IMR-90 (cell line): ENCODE data around the gene MGAT5. TPM values are rescaled to one million over a fixed set of nuclear protein-coding genes. Genes with fewer than 3 reads are reported as not detected.

Experiments
- ATAC-seq: fragments of 200-7000 bp; cut with Tn5 transposase; 2 replicates; pipeline ENCODE4 v1.9.1; 2020; ENCODE audit warnings: low read depth, mild to moderate bottlenecking, moderate library complexity
- BruUV-seq: library from RNA; stranded (reverse); fragments of 400-500 nt; replicated peaks from 2 replicates; lab custom pipeline; 2021; lab: Mats Ljungman, UMichigan
- CTCF ChIA-PET: fragments of 300-600 bp; formaldehyde crosslinking; extraction: SDS; loops from one replicate; lab custom pipeline; 2021; ENCODE audit warnings: antibody characterized with exemption; lab: Yijun Ruan, JAX
- POLR2A ChIA-PET: fragments of 300-600 bp; sonication (Branson Sonifier 250); formaldehyde crosslinking; loops from one replicate; lab custom pipeline; 2022; ENCODE audit warnings: antibody characterized with exemption; ENCODE audit not compliant: unreplicated experiment; lab: Charles Lee
- DNase-seq: peaks from one replicate; pipeline ENCODE4 v3.0.0; 2013
- H2AFZ ChIP-seq: replicated peaks from 2 replicates; pipeline ENCODE3; 2013; ENCODE audit warnings: low read length, mild to moderate bottlenecking; ENCODE audit not compliant: poor library complexity
- H2AK5ac ChIP-seq: 2 replicates; pipeline ENCODE4 v1.6.1; 2013; ENCODE audit warnings: low read depth, low read length, inconsistent platforms
- H2AK9ac ChIP-seq: replicated peaks from 2 replicates; pipeline ENCODE3; 2013; ENCODE audit warnings: mild to moderate bottlenecking, low read depth, low read length, moderate library complexity; ENCODE audit not compliant: poor library complexity
- H2BK120ac ChIP-seq: 2 replicates; pipeline ENCODE4 v1.6.1; 2013; ENCODE audit warnings: low read depth, low read length, inconsistent platforms
- H2BK15ac ChIP-seq: 3 replicates; pipeline ENCODE4 v1.6.1; 2013; ENCODE audit warnings: low read depth, low read length, inconsistent platforms
- H2BK20ac ChIP-seq: 2 replicates; pipeline ENCODE4 v1.6.1; 2013; ENCODE audit warnings: low read depth, mild to moderate bottlenecking, inconsistent platforms, low read length, moderate library complexity
- H2BK5ac ChIP-seq: 2 replicates; pipeline ENCODE4 v1.6.1; 2013; ENCODE audit warnings: mild to moderate bottlenecking, low read depth, low read length, inconsistent platforms; ENCODE audit not compliant: poor library complexity, severe bottlenecking
- H3K14ac ChIP-seq: replicated peaks from 2 replicates; pipeline ENCODE4 v1.6.1; 2013; ENCODE audit warnings: low read depth, low read length, inconsistent platforms
- H3K18ac ChIP-seq: 2 replicates; pipeline ENCODE4 v1.6.1; 2013; ENCODE audit warnings: low read depth, low read length, control low read depth
- H3K23ac ChIP-seq: 2 replicates; pipeline ENCODE4 v1.6.1; 2013; ENCODE audit warnings: low read depth, low read length, inconsistent platforms
- H3K27ac ChIP-seq: 2 replicates; pipeline ENCODE4 v1.5.1; 2013; ENCODE audit warnings: mild to moderate bottlenecking, control low read depth, low read length; ENCODE audit not compliant: insufficient read depth
- H3K27me3 ChIP-seq: 2 replicates; pipeline ENCODE4 v1.6.1; 2013; ENCODE audit warnings: low read length; ENCODE audit not compliant: control insufficient read depth, insufficient read depth
- H3K36me3 ChIP-seq: 2 replicates; pipeline ENCODE4 v1.6.1; 2013; ENCODE audit warnings: low read length, mixed read lengths; ENCODE audit not compliant: control insufficient read depth, insufficient read depth
- H3K4ac ChIP-seq: 2 replicates; pipeline ENCODE4 v1.6.1; 2013; ENCODE audit warnings: low read depth, low read length, inconsistent platforms
- H3K4me1 ChIP-seq: 2 replicates; pipeline ENCODE4 v1.6.1; 2013; ENCODE audit warnings: low read length, mixed read lengths; ENCODE audit not compliant: control insufficient read depth, insufficient read depth
- H3K4me2 ChIP-seq: 2 replicates; pipeline ENCODE4 v1.6.1; 2013; ENCODE audit warnings: low read depth, mild to moderate bottlenecking, control low read depth, low read length, moderate library complexity
- H3K4me3 ChIP-seq: 2 replicates; pipeline ENCODE4 v1.5.1; 2013; ENCODE audit warnings: low read depth, mild to moderate bottlenecking, control low read depth, low read length, moderate library complexity; ENCODE audit not compliant: insufficient read depth
- H3K56ac ChIP-seq: 2 replicates; pipeline ENCODE4 v1.6.1; 2013; ENCODE audit warnings: low read length, inconsistent platforms; ENCODE audit not compliant: insufficient read depth; ENCODE audit errors: extremely low read depth
- H3K79me1 ChIP-seq, 2 experiments: 2 replicates each; pipeline ENCODE4 v1.6.1; 2013; ENCODE audit warnings: low read length in 2 of 2, inconsistent platforms in 1 of 2, low read depth in 1 of 2
- H3K9ac ChIP-seq: 2 replicates; pipeline ENCODE4 v1.6.1; 2013; ENCODE audit warnings: low read depth, low read length, control low read depth
- H3K9me1 ChIP-seq: 2 replicates; pipeline ENCODE4 v1.6.1; 2013; ENCODE audit warnings: low read length, inconsistent platforms; ENCODE audit not compliant: insufficient read depth
- H3K9me3 ChIP-seq: 2 replicates; pipeline ENCODE4 v1.6.1; 2013; ENCODE audit warnings: low read length; ENCODE audit not compliant: control insufficient read depth, insufficient read depth
- H4K20me1 ChIP-seq: 2 replicates; pipeline ENCODE4 v1.6.1; 2013; ENCODE audit warnings: low read length, inconsistent platforms; ENCODE audit not compliant: insufficient read depth
- H4K5ac ChIP-seq: 2 replicates; pipeline ENCODE4 v1.6.1; 2013; ENCODE audit warnings: mild to moderate bottlenecking, low read depth, low read length, control low read depth
- H4K8ac ChIP-seq, 2 experiments: 2 replicates each; pipeline ENCODE4 v1.6.1; 2013; ENCODE audit warnings: low read depth in 2 of 2, low read length in 2 of 2, control low read depth in 1 of 2, inconsistent platforms in 1 of 2
- H4K91ac ChIP-seq: 2 replicates; pipeline ENCODE4 v1.6.1; 2013; ENCODE audit warnings: low read depth, low read length, inconsistent platforms; ENCODE audit not compliant: insufficient read depth
- BHLHE40 ChIP-seq: fragments of 150-350 bp; IDR thresholded peaks from 2 replicates; pipeline ENCODE4 v1.6.1; 2016; ENCODE audit warnings: mild to moderate bottlenecking, low read depth, low read length
- CEBPB ChIP-seq: IDR thresholded peaks from 2 replicates; pipeline ENCODE4 v1.6.1; 2012; ENCODE audit warnings: low read depth, low read length, improper control_type of control experiment
- CHD1 ChIP-seq: IDR thresholded peaks from 2 replicates; pipeline ENCODE4 v1.6.1; 2012; ENCODE audit warnings: low read depth, low read length, improper control_type of control experiment
- CTCF ChIP-seq: conservative IDR thresholded peaks from 2 replicates; pipeline ENCODE4 v1.5.1; 2012; ENCODE audit warnings: mild to moderate bottlenecking, low read depth, low read length, improper control_type of control experiment
- ELK1 ChIP-seq: fragments of 150-350 bp; IDR thresholded peaks from 2 replicates; pipeline ENCODE4 v1.6.1; 2016; ENCODE audit warnings: low read depth, mild to moderate bottlenecking, low read length, moderate library complexity, borderline replicate concordance
- FOS ChIP-seq: fragments of 150-350 bp; IDR thresholded peaks from 2 replicates; pipeline ENCODE4 v1.6.1; 2016; ENCODE audit warnings: low read depth, low read length
- MAFK ChIP-seq: IDR thresholded peaks from 2 replicates; pipeline ENCODE4 v1.6.1; 2012; ENCODE audit warnings: low read depth, low read length, improper control_type of control experiment
- MAZ ChIP-seq: IDR thresholded peaks from 2 replicates; pipeline ENCODE4 v1.6.1; 2012; ENCODE audit warnings: low read depth, mild to moderate bottlenecking, low read length, improper control_type of control experiment, moderate library complexity, borderline replicate concordance
- MXI1 ChIP-seq: IDR thresholded peaks from 2 replicates; pipeline ENCODE4 v1.6.1; 2012; ENCODE audit warnings: low read depth, mild to moderate bottlenecking, low read length, moderate library complexity, borderline replicate concordance
- NFE2L2 ChIP-seq: fragments of 150-350 bp; IDR thresholded peaks from 2 replicates; pipeline ENCODE4 v1.6.1; 2016; ENCODE audit warnings: low read depth, mild to moderate bottlenecking, low read length
- POLR2A ChIP-seq: IDR thresholded peaks from 2 replicates; pipeline ENCODE4 v1.6.1; 2012; ENCODE audit warnings: mild to moderate bottlenecking, low read depth, low read length
- RAD21 ChIP-seq: IDR thresholded peaks from 2 replicates; pipeline ENCODE4 v1.6.1; 2012; ENCODE audit warnings: low read length, improper control_type of control experiment
- RCOR1 ChIP-seq: IDR thresholded peaks from 2 replicates; pipeline ENCODE4 v1.6.1; 2012; ENCODE audit warnings: mild to moderate bottlenecking, low read length, improper control_type of control experiment; ENCODE audit not compliant: insufficient replicate concordance
- RFX5 ChIP-seq: IDR thresholded peaks from 2 replicates; pipeline ENCODE4 v1.8.0; 2012; ENCODE audit warnings: low read depth, mild to moderate bottlenecking, low read length, moderate library complexity
- SMC3 ChIP-seq: fragments of 150-350 bp; IDR thresholded peaks from 2 replicates; pipeline ENCODE4 v1.6.1; 2016; ENCODE audit warnings: low read depth, mild to moderate bottlenecking, antibody characterized with exemption, low read length, moderate library complexity
- USF2 ChIP-seq: fragments of 150-350 bp; IDR thresholded peaks from 2 replicates; pipeline ENCODE4 v1.6.1; 2017; ENCODE audit warnings: mild to moderate bottlenecking, antibody characterized with exemption, low read length, low read depth
- WGBS, 2 experiments: methylation state at CpG; one replicate each; pipeline versions ENCODE4 v1.1.5 to v1.1.7; 2013; ENCODE audit warnings: missing lambda C conversion rate in 2 of 2; ENCODE audit not compliant: insufficient read length in 1 of 2; ENCODE audit errors: extremely low coverage in 2 of 2; 5-methylcytosine and 5-hydroxymethylcytosine counted together
- dilution Hi-C: fragments of 300-500 bp; cut with HindIII; formaldehyde crosslinking; loops from one replicate; pipeline ENCODE4 v1.14.3; 2018; ENCODE audit warnings: low sequenced_read_pairs; ENCODE audit not compliant: unreplicated experiment
- in situ Hi-C: fragments of 300-500 bp; cut with MboI; formaldehyde crosslinking; loops from 3 replicates; pipeline ENCODE4 v1.14.3; 2019; ENCODE audit warnings: low sequenced_read_pairs, inconsistent platforms, mixed read lengths
- intact Hi-C: fragments of 100-400 bp; cut with micrococcal nuclease; formaldehyde crosslinking; loops from 2 replicates; pipeline ENCODE4 v1.10.0; 2022
- polyA plus RNA-seq, 3 experiments: library from polyadenylated mRNA; depleted of rRNA; stranded (reverse); fragments of >200 nt; gene quantifications; 2 replicates each; pipeline ENCODE4 v1.2.3, GENCODE V29; 2012; ENCODE audit warnings: low replicate concordance in 1 of 3
- total RNA-seq: library from RNA; depleted of rRNA; stranded (reverse); fragments of >200 nt; gene quantifications from 2 replicates; pipeline ENCODE4 v1.2.3, GENCODE V29; 2012

MGAT5 gene
- total and polyA plus RNA-seq, 2 of the 4 experiments (the other 2 are of a cell fraction): 22.9 to 59.9 TPM

GRCh38 chr2:134470561-134471168 is 216.8 kb downstream of the MGAT5 start:
- H3K56ac ChIP-seq: no peak overlapping the region
- CTCF ChIA-PET: no interaction called here
- no peak for DNase-seq
- no peak overlapping the region for H3K4ac ChIP-seq
- H4K91ac ChIP-seq: no peak overlapping the region
- no peak overlapping the region for H4K5ac ChIP-seq
- no peak overlapping the region for H2AK5ac ChIP-seq
- H3K4me1 ChIP-seq: no peaks in the 10 kb centered on the region
- H3K4me3 ChIP-seq: no peak overlapping the region
- TF ChIP-seq SMC3 (no peak), MAFK (no peak), RCOR1 (no peak), NFE2L2 (no peak), CHD1 (no peak), CEBPB (no peak), MAZ (no peak), MXI1 (no peak), POLR2A (no peak), BHLHE40 (no peak), USF2 (no peak), RFX5 (no peak), FOS (no peak), CTCF (no peak), ELK1 (no peak), RAD21 (no peak)
- no peaks in the 10 kb centered on the region for H4K20me1 ChIP-seq
- no peak overlapping the region for H3K4me2 ChIP-seq
- H3K9ac ChIP-seq: no peak overlapping the region
- no TSS peak for BruUV-seq
- H3K9me3 ChIP-seq: no peaks in the 10 kb centered on the region
- H2BK20ac ChIP-seq: no peak overlapping the region
- dilution Hi-C loops: no loop called here
- intact Hi-C loops: no loop called here
- 0 out of 2 replicates have a peak, but pooled peaks cover 4% of the 10 kb centered on the region for H3K9me1 ChIP-seq
- H3K27me3 ChIP-seq: peaks cover 19% of the 10 kb centered on the region
- no peak overlapping the region for H2BK15ac ChIP-seq
- no peak overlapping the region for H4K8ac ChIP-seq
- 86% methylated on average over 3 of the region's 8 CpGs; no CpG with 5 or more reads in 1 of the 2 experiments for WGBS, 2 experiments
- H2AFZ ChIP-seq: no peak overlapping the region
- no peak overlapping the region for H3K27ac ChIP-seq
- no peak overlapping the region for H2AK9ac ChIP-seq
- no peak overlapping the region for H3K14ac ChIP-seq
- ATAC-seq: no peak
- in situ Hi-C loops: no loop called here
- no peak overlapping the region for H2BK120ac ChIP-seq
- no peak overlapping the region for H2BK5ac ChIP-seq
- H3K79me1 ChIP-seq: no peaks in the 10 kb centered on the region
- H3K23ac ChIP-seq: no peak overlapping the region
- no peak overlapping the region for H3K18ac ChIP-seq
- POLR2A ChIA-PET: no interaction called here
- H3K36me3 ChIP-seq: no peaks in the 10 kb centered on the region
